Pancreas (tissue), 10 donors: ENCODE measurements around the gene GALNT5. TPM values are rescaled to one million over a fixed set of nuclear protein-coding genes. Genes with fewer than 3 reads are reported as not detected.
A peak's percentile ranks its signal among the peaks of the same experiment; 100 is the strongest.

Experiments used
- ATAC-seq, 4 donors: fragments of 200-7000 bp; cut with Tn5 transposase; one replicate each; pipeline versions ENCODE4 v1.8.0 to v1.9.1; 2020; ENCODE audit warnings: mild to moderate bottlenecking in 4 of 4, moderate library complexity in 4 of 4
- DNase-seq, 6 donors: peaks; one replicate each; pipeline ENCODE4 v3.0.0-alpha.2; 2020
- FAIRE-seq: peaks from 2 replicates; lab custom pipeline; 2012; peaks lifted over from hg19 to GRCh38; lab: Jason Lieb, UNC
- H3K27ac ChIP-seq, 4 donors: fragments of 200-600 bp; sonication (generic); 1 replicate in 3 of 4; 2 replicates in 1 of 4; pipeline versions ENCODE4 v1.5.0 to v1.8.0; 2020
- H3K27me3 ChIP-seq, 4 donors: fragments of 200-600 bp; one replicate each; pipeline ENCODE4 v1.8.0; 2021
- H3K36me3 ChIP-seq, 3 donors: fragments of 200-600 bp; sonication (generic) in 1 of 3; one replicate each; pipeline versions ENCODE4 v1.5.0 to v1.8.0; 2020 to 2021
- H3K4me1 ChIP-seq, 3 donors: fragments of 200-600 bp; one replicate each; pipeline ENCODE4 v1.8.0; 2021
- H3K4me3 ChIP-seq, 4 donors: fragments of 200-600 bp; sonication (generic) in 2 of 4; one replicate each; pipeline versions ENCODE4 v1.5.0 to v1.8.0; 2020 to 2021
- H3K9me3 ChIP-seq, 4 donors: fragments of 200-600 bp; one replicate each; pipeline ENCODE4 v1.8.0; 2021
- WGBS, 2 donors: extraction: QIAGEN DNeasy Blood & Tissue Kit; methylation state at CpG; one replicate each; pipeline ENCODE4 v1.1.7; 2013; 5-methylcytosine and 5-hydroxymethylcytosine counted together
- intact Hi-C, 3 donors: fragments of 100-400 bp; cut with DNase I; formaldehyde crosslinking; loops; one replicate each; pipeline versions ENCODE4 v1.11.1 to v1.14.2; 2022
- polyA plus RNA-seq, 2 donors: library from polyadenylated mRNA; stranded (reverse); fragments of 200-250 nt; gene quantifications; one replicate each; pipeline ENCODE4 v1.2.3, GENCODE V29; 2013
- total RNA-seq, 6 donors: library from RNA; stranded (reverse); fragmentation: NEBNext Ultra II Directional in 4 of 6; extraction: Animal tissue kit (Norgen Biotek cat#: 25700) in 4 of 6; gene quantifications; one replicate each; pipeline versions ENCODE4 v1.2.1 to v1.2.4, GENCODE V29; 2021 to 2023
- TF ChIP-seq, protein P1 (sequence below), 4 donors: fragments of 200-600 bp; sonication (generic) in 3 of 4; IDR thresholded peaks; one replicate each; pipeline versions ENCODE4 v1.5.0 to v1.8.0; 2021; ENCODE audit warnings: antibody characterized with exemption in 4 of 4
- donor health status: healthy with polysubstance abuse.
- donor health status: DM: no; HTN: no; CAD: no; lungs with moderate emphysema.
- donor health status: DM: no; HTN: no; CAD: no.
- donor health status: control.
- donor health status: control.
- donor health status: Bipolar disorder and iron deficiency.
- donor health status: DM: yes; HTN: yes; CAD: no.
- donor health status: DM: no; HTN: no; CAD: no.
- donor health status: DM: no; HTN: no; CAD: no.
- donor health status: DM: yes; HTN: yes; CAD: no.

The GALNT5 gene
- total and polyA plus RNA-seq, 8 donors, result 0.08 to 0.60 (median 0.16) TPM; not detected in 2

DNA sequence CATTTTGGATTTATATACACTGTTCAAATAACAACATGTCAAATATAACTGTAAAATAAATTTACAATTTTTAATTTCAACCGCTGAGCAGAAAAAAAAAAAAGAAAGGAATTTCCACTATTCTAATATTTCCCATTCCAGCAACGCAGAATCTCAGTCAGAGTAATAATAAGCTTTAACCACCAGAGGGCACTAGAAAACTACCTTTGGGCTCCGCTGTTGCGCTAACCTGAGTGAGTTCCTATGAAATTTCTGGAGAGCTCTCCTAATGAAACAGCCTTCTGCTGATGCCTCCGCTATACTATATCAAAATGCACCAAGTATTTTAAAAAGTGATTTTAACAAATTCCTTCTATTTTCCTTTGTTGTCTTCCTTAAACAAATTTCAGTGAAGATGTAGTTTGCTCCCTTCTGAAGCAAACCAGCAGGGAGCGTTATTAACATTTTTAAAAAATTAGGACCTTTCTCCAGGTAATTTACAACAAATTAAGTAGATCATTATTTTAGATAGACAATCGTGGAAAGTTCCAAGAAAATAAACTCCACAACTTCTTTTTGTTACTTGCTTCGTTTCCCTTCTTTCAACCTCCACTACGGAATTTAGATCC lies 45.1 kb downstream of the GALNT5 start:
- Histone ChIP-seq H3K9me3 (no peaks in the 10 kb centered on the region), H3K36me3 (no peaks in the 10 kb centered on the region), H3K27me3 (peaks cover 0 to 10% (median 0%) of the 10 kb centered on the region in 4 donors), H3K4me1 (no peaks in the 10 kb centered on the region), H3K4me3 (no peak overlapping the region), H3K27ac (no peak overlapping the region)
- DNase-seq, result peak in 2 of 6 donors; percentile 8 to 30
- peak; percentile 49 for FAIRE-seq
- peak; percentile 80 to 97 (median 91) for ATAC-seq
- intact Hi-C loops, result no loop called here
- 21 to 28% methylated on average over 9 of the region's 9 CpGs for WGBS, 2 donors
- TF ChIP-seq, protein P1, sequence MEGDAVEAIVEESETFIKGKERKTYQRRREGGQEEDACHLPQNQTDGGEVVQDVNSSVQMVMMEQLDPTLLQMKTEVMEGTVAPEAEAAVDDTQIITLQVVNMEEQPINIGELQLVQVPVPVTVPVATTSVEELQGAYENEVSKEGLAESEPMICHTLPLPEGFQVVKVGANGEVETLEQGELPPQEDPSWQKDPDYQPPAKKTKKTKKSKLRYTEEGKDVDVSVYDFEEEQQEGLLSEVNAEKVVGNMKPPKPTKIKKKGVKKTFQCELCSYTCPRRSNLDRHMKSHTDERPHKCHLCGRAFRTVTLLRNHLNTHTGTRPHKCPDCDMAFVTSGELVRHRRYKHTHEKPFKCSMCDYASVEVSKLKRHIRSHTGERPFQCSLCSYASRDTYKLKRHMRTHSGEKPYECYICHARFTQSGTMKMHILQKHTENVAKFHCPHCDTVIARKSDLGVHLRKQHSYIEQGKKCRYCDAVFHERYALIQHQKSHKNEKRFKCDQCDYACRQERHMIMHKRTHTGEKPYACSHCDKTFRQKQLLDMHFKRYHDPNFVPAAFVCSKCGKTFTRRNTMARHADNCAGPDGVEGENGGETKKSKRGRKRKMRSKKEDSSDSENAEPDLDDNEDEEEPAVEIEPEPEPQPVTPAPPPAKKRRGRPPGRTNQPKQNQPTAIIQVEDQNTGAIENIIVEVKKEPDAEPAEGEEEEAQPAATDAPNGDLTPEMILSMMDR (IDR thresholded peaks at IDR 0.05), result peak; percentile 51 to 71 (median 66)

DNA sequence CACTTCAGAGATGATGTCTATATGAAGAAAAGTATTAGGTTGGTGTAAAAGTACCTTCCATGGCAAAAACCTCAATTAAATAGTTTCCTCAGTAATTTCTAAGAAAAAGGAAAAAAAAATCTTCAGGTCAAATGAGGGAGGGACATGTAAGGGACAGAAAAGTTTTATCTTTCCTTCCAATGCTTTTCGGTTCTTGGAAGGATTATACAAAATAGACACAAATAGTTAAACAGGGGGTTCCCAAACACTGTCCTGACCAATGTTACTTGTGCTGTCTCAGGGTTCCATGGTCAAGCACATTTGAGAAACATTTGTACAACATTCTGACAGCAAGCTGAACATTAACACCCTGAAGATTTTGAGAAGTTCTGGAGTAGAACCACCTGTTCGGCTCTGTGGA lies 46.1 kb downstream of the GALNT5 start:
- H3K36me3 ChIP-seq, result no peaks in the 10 kb centered on the region
- no peaks in the 10 kb centered on the region for H3K4me1 ChIP-seq
- no peak overlapping the region for H3K27ac ChIP-seq
- no peak overlapping the region for H3K4me3 ChIP-seq
- H3K9me3 ChIP-seq, result no peaks in the 10 kb centered on the region
- no peak for ATAC-seq
- FAIRE-seq, result no peak
- peaks cover 0 to 10% (median 0%) of the 10 kb centered on the region in 4 donors for H3K27me3 ChIP-seq
- WGBS, 2 donors, result 46 to 71% methylated on average over 2 of the region's 2 CpGs
- intact Hi-C loops, result no loop called here
- TF ChIP-seq, protein P1 (IDR thresholded peaks at IDR 0.05), result no peak
- DNase-seq, result no peak

DNA sequence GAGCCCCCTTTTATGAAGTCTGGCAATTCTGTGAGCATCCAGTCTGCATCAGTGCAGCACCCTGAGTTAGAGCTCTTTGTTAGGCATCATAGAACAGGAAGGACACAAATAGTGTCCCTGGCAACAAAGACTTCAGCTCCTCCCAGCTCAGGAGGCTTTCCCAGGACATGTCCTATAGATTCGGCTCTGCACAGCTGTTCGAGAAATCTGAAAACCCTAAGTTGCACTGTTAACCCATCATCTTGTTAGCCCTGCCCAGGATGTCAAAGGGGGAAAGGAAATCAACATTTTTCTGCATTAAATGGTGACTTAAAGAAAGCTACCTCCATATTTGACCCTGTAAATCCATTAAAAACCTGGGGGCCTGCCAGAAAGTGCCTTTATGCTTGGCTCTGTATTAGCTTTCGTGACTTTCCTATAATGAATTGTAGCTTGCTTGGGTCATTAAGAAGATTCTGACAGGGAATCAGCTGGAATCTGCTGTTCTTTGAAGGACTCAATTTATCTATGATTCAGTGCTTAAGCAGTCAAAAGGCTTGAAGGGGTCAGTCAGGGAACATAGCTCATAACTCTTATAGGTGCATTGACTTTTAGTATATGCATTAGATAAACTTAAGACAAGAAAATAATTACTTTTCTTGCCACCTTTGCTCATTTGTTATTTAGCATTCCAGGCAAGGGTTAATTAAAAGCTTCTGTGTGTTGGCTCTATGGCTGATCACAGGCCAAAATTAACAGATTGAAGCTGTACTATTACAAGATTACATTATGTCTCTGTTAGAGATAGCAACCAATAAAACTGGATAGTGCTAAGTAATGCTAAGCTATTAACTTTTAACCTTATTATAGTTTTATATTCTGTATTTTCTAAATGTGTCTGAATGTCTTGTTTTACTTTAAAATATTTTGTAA lies 47.6 kb downstream of the GALNT5 start:
- Histone ChIP-seq H3K36me3 (no peaks in the 10 kb centered on the region), H3K9me3 (no peaks in the 10 kb centered on the region), H3K27ac (no peak overlapping the region), H3K4me1 (no peaks in the 10 kb centered on the region), H3K4me3 (no peak overlapping the region), H3K27me3 (peaks cover 0 to 10% (median 0%) of the 10 kb centered on the region in 4 donors)
- FAIRE-seq, result no peak
- intact Hi-C loops, result no loop called here
- TF ChIP-seq, protein P1 (IDR thresholded peaks at IDR 0.05), result no peak
- no peak for DNase-seq
- WGBS, 2 donors, result 42 to 56% methylated on average over 3 of the region's 3 CpGs
- no peak for ATAC-seq

DNA sequence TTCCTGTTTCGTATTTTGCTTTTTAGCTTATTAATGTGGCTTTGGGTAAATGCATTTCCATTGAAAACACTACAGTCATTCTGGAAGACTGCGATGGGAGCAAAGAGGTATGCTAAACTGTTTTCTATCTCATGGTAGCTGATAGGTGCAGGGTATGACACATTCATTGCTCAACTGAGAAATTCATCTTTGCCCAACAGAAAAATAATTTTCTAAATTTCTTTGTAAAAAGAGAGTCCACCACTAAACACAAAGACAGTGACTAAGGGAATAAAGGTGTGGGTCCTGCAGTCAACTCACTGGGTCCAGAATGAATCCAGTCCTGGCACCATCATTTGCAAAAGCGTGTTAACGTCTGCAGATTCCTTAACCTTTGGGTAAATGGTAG lies 48.2 kb downstream of the GALNT5 start:
- FAIRE-seq (no peak), DNase-seq (no peak), ATAC-seq (no peak)
- intact Hi-C loops, result no loop called here
- peaks cover 0 to 10% (median 0%) of the 10 kb centered on the region in 4 donors for H3K27me3 ChIP-seq
- 84 to 86% methylated on average over 4 of the region's 4 CpGs for WGBS, 2 donors
- no peak overlapping the region for H3K27ac ChIP-seq
- H3K4me3 ChIP-seq, result no peak overlapping the region
- H3K4me1 ChIP-seq, result no peaks in the 10 kb centered on the region
- H3K9me3 ChIP-seq, result no peaks in the 10 kb centered on the region
- TF ChIP-seq, protein P1 (IDR thresholded peaks at IDR 0.05), result no peak
- no peaks in the 10 kb centered on the region for H3K36me3 ChIP-seq
